GM20000 (cell line): ENCODE results near the gene ZNF784.

Experiments used
- DNase-seq: peaks from one replicate; pipeline ENCODE4 v3.0.0; 2012; ENCODE audit warnings: low spot score
- CTCF ChIP-seq: IDR thresholded peaks from 2 replicates; pipeline ENCODE4 v1.5.1; 2012; ENCODE audit warnings: mild to moderate bottlenecking, control low read depth; ENCODE audit errors: extremely low read depth, missing control alignments

Gene ZNF784

GRCh38 chr19:55646889-55647731, 22.7 kb upstream of the ZNF784 start:
- no peak for TF ChIP-seq CTCF
- no peak for DNase-seq

GRCh38 chr19:55645512-55645881, 21.1 kb upstream of the ZNF784 start:
- no peak for TF ChIP-seq CTCF
- DNase-seq = no peak

- no peak for DNase-seq
- TF ChIP-seq CTCF = no peak
Observed at GRCh38 chr19:55644842-55645511, 20.6 kb upstream of the ZNF784 start.

GRCh38 chr19:55644191-55644833, 19.9 kb upstream of the ZNF784 start:
- no peak for TF ChIP-seq CTCF
- no peak for DNase-seq

GRCh38 chr19:55643887-55644176, 19.5 kb upstream of the ZNF784 start:
- TF ChIP-seq CTCF = no peak
- DNase-seq = no peak

- no peak for TF ChIP-seq CTCF
- peak; percentile 90 for DNase-seq
Observed at GRCh38 chr19:55643003-55643886, 18.9 kb upstream of the ZNF784 start, which contains the start of gene ZNF581. ZNF581 (plus strand) TSS chr19:55643649; CDS start chr19:55644572, 923 bp downstream.
